GM18907 (cell line): Measurements from ENCODE around the gene CAMK2D.

Experiments
- ATAC-seq: cut with Tn5 transposase; IDR thresholded peaks from one replicate; pipeline ENCODE4 v1.9.1; 2021; ENCODE audit warnings: mild to moderate bottlenecking, moderate library complexity; ENCODE audit not compliant: unreplicated experiment

Gene CAMK2D

GRCh38 chr4:113644398-113644797 lies 117.1 kb downstream of the CAMK2D start:
- no peak for ATAC-seq

- no peak for ATAC-seq
These were observed 118.0 kb downstream of the CAMK2D start for GRCh38 chr4:113643505-113643904.

GRCh38 chr4:113641025-113641431 lies 120.5 kb downstream of the CAMK2D start:
- ATAC-seq = peak; percentile 69

- ATAC-seq = peak; percentile 49
These were observed 122.2 kb downstream of the CAMK2D start for GRCh38 chr4:113639326-113639725.

- no peak for ATAC-seq
These were observed 123.0 kb downstream of the CAMK2D start for GRCh38 chr4:113638562-113638832.

GRCh38 chr4:113637823-113638561 lies 123.5 kb downstream of the CAMK2D start:
- no peak for ATAC-seq

- ATAC-seq = no peak
These were observed 124.2 kb downstream of the CAMK2D start for GRCh38 chr4:113637363-113637762.

GRCh38 chr4:113636877-113637276 lies 124.7 kb downstream of the CAMK2D start:
- peak; percentile 27 for ATAC-seq

- peak; percentile 57 for ATAC-seq
These were observed 125.1 kb downstream of the CAMK2D start for GRCh38 chr4:113636438-113636818.

- peak; percentile 5 for ATAC-seq
These were observed 125.7 kb downstream of the CAMK2D start for GRCh38 chr4:113635739-113636437.

- no peak for ATAC-seq
These were observed 127.2 kb downstream of the CAMK2D start for GRCh38 chr4:113634081-113634969.

GRCh38 chr4:113633467-113633866 lies 128.1 kb downstream of the CAMK2D start:
- no peak for ATAC-seq

GRCh38 chr4:113628711-113629110 lies 132.8 kb downstream of the CAMK2D start:
- no peak for ATAC-seq

GRCh38 chr4:113627321-113627720 lies 134.2 kb downstream of the CAMK2D start:
- ATAC-seq = no peak

- ATAC-seq = no peak
These were observed 135.6 kb downstream of the CAMK2D start for GRCh38 chr4:113625902-113626301.

- no peak for ATAC-seq
These were observed 138.2 kb downstream of the CAMK2D start for GRCh38 chr4:113623274-113623894.

- no peak for ATAC-seq
These were observed 139.9 kb downstream of the CAMK2D start for GRCh38 chr4:113621633-113622032.

GRCh38 chr4:113620032-113620431 lies 141.5 kb downstream of the CAMK2D start:
- ATAC-seq = no peak

- no peak for ATAC-seq
These were observed 142.0 kb downstream of the CAMK2D start for GRCh38 chr4:113619526-113619925.

GRCh38 chr4:113618205-113618604 lies 143.3 kb downstream of the CAMK2D start:
- no peak for ATAC-seq

- ATAC-seq = no peak
These were observed 144.3 kb downstream of the CAMK2D start for GRCh38 chr4:113617195-113617594.
